GM23338 (cell line): ENCODE measurements around the gene SNX11. TPM values are rescaled to one million over a fixed set of nuclear protein-coding genes. Genes with fewer than 3 reads are reported as not detected.

ENCODE experiments used
- ATAC-seq: fragments of 200-7000 bp; cut with Tn5 transposase; 3 replicates; pipeline ENCODE4 v1.9.1; 2020
- DNase-seq: peaks from one replicate; pipeline ENCODE4 v3.0.0-alpha.2; 2015; ENCODE audit warnings: low spot score
- H2AFZ ChIP-seq: fragments of 200-600 bp; sonication (generic); 2 replicates; pipeline ENCODE4 v1.8.0; 2016; ENCODE audit warnings: antibody characterized with exemption, mild to moderate bottlenecking, moderate library complexity
- H3F3A ChIP-seq: fragments of 200-600 bp; sonication (generic); replicated peaks from 2 replicates; pipeline ENCODE4 v1.8.0; 2017; ENCODE audit warnings: antibody characterized with exemption, mixed run types, low read depth
- H3K27ac ChIP-seq: fragments of 200-600 bp; sonication (generic); 2 replicates; pipeline ENCODE4 v1.6.1; 2016; ENCODE audit warnings: low read depth
- H3K27me3 ChIP-seq: fragments of 200-600 bp; sonication (generic); 2 replicates; pipeline ENCODE4 v1.8.0; 2016; ENCODE audit warnings: mild to moderate bottlenecking, mixed run types, moderate library complexity; ENCODE audit not compliant: insufficient read depth
- H3K36me3 ChIP-seq: fragments of 200-600 bp; sonication (generic); 2 replicates; pipeline ENCODE4 v1.8.0; 2016; ENCODE audit warnings: mild to moderate bottlenecking; ENCODE audit not compliant: insufficient read depth
- H3K4me1 ChIP-seq: fragments of 200-600 bp; sonication (generic); 2 replicates; pipeline ENCODE4 v1.8.0; 2016; ENCODE audit warnings: mild to moderate bottlenecking, moderate library complexity; ENCODE audit not compliant: insufficient read depth
- H3K4me2 ChIP-seq: fragments of 200-600 bp; sonication (generic); 2 replicates; pipeline ENCODE4 v1.7.1; 2017; ENCODE audit warnings: mixed run types
- H3K4me3 ChIP-seq: fragments of 200-600 bp; sonication (generic); 2 replicates; pipeline ENCODE4 v1.6.1; 2016; ENCODE audit warnings: mixed run types
- H3K79me2 ChIP-seq: fragments of 200-600 bp; sonication (generic); replicated peaks from 2 replicates; pipeline ENCODE4 v1.8.0; 2017; ENCODE audit warnings: mild to moderate bottlenecking; ENCODE audit not compliant: insufficient read depth
- H3K9me2 ChIP-seq: fragments of 200-600 bp; sonication (generic); 2 replicates; pipeline ENCODE4 v1.8.0; 2017; ENCODE audit not compliant: insufficient read depth
- H4K20me1 ChIP-seq: fragments of 200-600 bp; sonication (generic); replicated peaks from 2 replicates; pipeline ENCODE4 v1.8.0; 2017; ENCODE audit warnings: mild to moderate bottlenecking; ENCODE audit not compliant: insufficient read depth
- H3K27ac Mint-ChIP-seq: 2 replicates; pipeline ENCODE4 v1.8.0; 2020; ENCODE audit warnings: inconsistent platforms, mild to moderate bottlenecking, moderate library complexity, mixed read lengths
- H3K27me3 Mint-ChIP-seq: 3 replicates; pipeline ENCODE4 v1.8.0; 2022; ENCODE audit warnings: low read depth, mild to moderate bottlenecking, moderate library complexity, mixed read lengths, inconsistent platforms; ENCODE audit not compliant: insufficient read depth, poor library complexity
- H3K36me3 Mint-ChIP-seq: 3 replicates; pipeline ENCODE4 v1.8.0; 2021; ENCODE audit warnings: low read depth, mild to moderate bottlenecking, inconsistent platforms, moderate library complexity, mixed read lengths
- H3K4me1 Mint-ChIP-seq: 3 replicates; pipeline ENCODE4 v1.8.0; 2020; ENCODE audit warnings: mild to moderate bottlenecking, inconsistent platforms, mixed read lengths
- H3K4me3 Mint-ChIP-seq: 3 replicates; pipeline ENCODE4 v1.8.0; 2021; ENCODE audit warnings: moderate library complexity, mild to moderate bottlenecking, inconsistent platforms, mixed read lengths
- H3K9me3 Mint-ChIP-seq: 3 replicates; pipeline ENCODE4 v1.8.0; 2020; ENCODE audit warnings: moderate library complexity, mild to moderate bottlenecking, inconsistent platforms, mixed read lengths
- CTCF ChIP-seq, 2 experiments: fragments of 200-600 bp in 1 of 2; sonication (generic) in 1 of 2; conservative IDR thresholded peaks; 2 replicates each; pipeline versions ENCODE4 v1.5.1 to v1.6.1; 2016 to 2017; ENCODE audit warnings: antibody characterized with exemption in 2 of 2, low read depth in 2 of 2, mild to moderate bottlenecking in 2 of 2, moderate library complexity in 1 of 2
- EZH2 ChIP-seq: fragments of 200-600 bp; sonication (generic); IDR thresholded peaks from one replicate; pipeline ENCODE4 v1.8.0; 2017; ENCODE audit warnings: antibody characterized with exemption, mild to moderate bottlenecking, low read depth; ENCODE audit not compliant: unreplicated experiment
- EZH2phosphoT487 ChIP-seq: fragments of 200-600 bp; sonication (generic); IDR thresholded peaks from one replicate; pipeline ENCODE4 v1.8.1; 2018; ENCODE audit warnings: antibody characterized with exemption; ENCODE audit not compliant: unreplicated experiment
- JUNB ChIP-seq: IDR thresholded peaks from one replicate; pipeline ENCODE4 v1.6.1; 2016; ENCODE audit warnings: antibody characterized with exemption; ENCODE audit not compliant: unreplicated experiment
- NANOG ChIP-seq: IDR thresholded peaks from 2 replicates; pipeline ENCODE4 v1.6.1; 2016; ENCODE audit warnings: antibody characterized with exemption, borderline replicate concordance
- POLR2AphosphoS5 ChIP-seq: IDR thresholded peaks from 2 replicates; pipeline ENCODE4 v1.6.1; 2016; ENCODE audit warnings: antibody characterized with exemption, low read depth
- REST ChIP-seq: IDR thresholded peaks from one replicate; pipeline ENCODE4 v1.6.1; 2018; ENCODE audit warnings: antibody characterized with exemption; ENCODE audit not compliant: unreplicated experiment
- ZNF462 ChIP-seq: fragments of 250-450 bp; sonication (Bioruptor Pico); IDR thresholded peaks from 2 replicates; pipeline ENCODE4 v1.5.0; 2020; ENCODE audit warnings: mild to moderate bottlenecking, moderate library complexity
- polyA plus RNA-seq: library from polyadenylated mRNA; unstranded; fragments of >200 nt; fragmentation: Nextera tagmentation; extraction: Ambion mirVana; gene quantifications from 2 replicates; pipeline ENCODE4 v1.2.1, GENCODE V29; 2016
- total RNA-seq: library from RNA; depleted of rRNA; stranded (reverse); fragments of >200 nt; shearing (Covaris generic); gene quantifications from 2 replicates; pipeline ENCODE4 v1.2.3, GENCODE V29; 2014
- TF ChIP-seq, protein P1 (sequence below): IDR thresholded peaks from 2 replicates; pipeline ENCODE4 v1.6.1; 2016; ENCODE audit warnings: antibody characterized with exemption

SNX11 gene
- total and polyA plus RNA-seq, 2 experiments from 2014 or later: 7.9 to 16.3 TPM

DNA sequence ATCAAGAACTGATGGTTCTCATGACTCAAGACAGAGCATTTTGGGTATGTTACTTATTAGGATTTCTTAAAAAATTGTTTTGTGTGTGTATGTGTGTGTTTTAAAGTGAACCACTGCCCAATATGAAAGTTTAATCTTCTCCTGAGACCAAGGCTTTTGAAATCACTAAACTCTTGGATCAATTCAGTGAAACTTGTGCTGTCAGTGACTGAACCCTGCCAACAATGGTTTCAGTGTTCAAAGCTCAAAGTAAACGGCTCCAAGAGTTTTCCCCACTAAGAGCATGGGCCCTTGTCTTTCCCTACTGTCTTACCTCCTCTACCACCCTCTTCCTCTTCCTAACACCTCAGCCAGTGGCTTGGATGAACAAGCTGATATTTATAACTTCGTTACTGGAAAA is 37.4 kb upstream of the SNX11 start (continued):
- TF ChIP-seq ZNF462: no peak
- no peak for TF ChIP-seq POLR2AphosphoS5

- Histone ChIP-seq H2AFZ (no peak overlapping the region), H3K4me2 (no peak overlapping the region), H3K27ac (no peak overlapping the region), H3K79me2 (peaks cover 10% of the 10 kb centered on the region; the same call in 1 of the 2 replicates), H3K9me2 (no peaks in the 10 kb centered on the region), H3K36me3 (peaks cover 42% of the 10 kb centered on the region), H3F3A (peaks cover 28% of the 10 kb centered on the region), H3K4me3 (no peak overlapping the region), H4K20me1 (peaks cover 16% of the 10 kb centered on the region), H3K4me1 (peaks cover under 1% of the 10 kb centered on the region; the same call in 1 of the 2 replicates), H3K27me3 (no peaks in the 10 kb centered on the region)
- DNase-seq (no peak), ATAC-seq (no peak)
- no peak for TF ChIP-seq EZH2
- no peak for TF ChIP-seq JUNB
- TF ChIP-seq CTCF (conservative IDR thresholded peaks at IDR 0.05; ENCODE audit: low read depth in 2 of 2): no peak
- no peak for TF ChIP-seq EZH2phosphoT487
- TF ChIP-seq, protein P1, sequence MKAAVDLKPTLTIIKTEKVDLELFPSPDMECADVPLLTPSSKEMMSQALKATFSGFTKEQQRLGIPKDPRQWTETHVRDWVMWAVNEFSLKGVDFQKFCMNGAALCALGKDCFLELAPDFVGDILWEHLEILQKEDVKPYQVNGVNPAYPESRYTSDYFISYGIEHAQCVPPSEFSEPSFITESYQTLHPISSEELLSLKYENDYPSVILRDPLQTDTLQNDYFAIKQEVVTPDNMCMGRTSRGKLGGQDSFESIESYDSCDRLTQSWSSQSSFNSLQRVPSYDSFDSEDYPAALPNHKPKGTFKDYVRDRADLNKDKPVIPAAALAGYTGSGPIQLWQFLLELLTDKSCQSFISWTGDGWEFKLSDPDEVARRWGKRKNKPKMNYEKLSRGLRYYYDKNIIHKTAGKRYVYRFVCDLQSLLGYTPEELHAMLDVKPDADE: no peak
- no peak for TF ChIP-seq REST
- no peak for TF ChIP-seq NANOG
- peaks cover 3% of the 10 kb centered on the region; the same call in 2 of the 3 replicates for H3K4me1 Mint-ChIP-seq
- peaks cover 2% of the 10 kb centered on the region for H3K27me3 Mint-ChIP-seq
- H3K9me3 Mint-ChIP-seq: no peaks in the 10 kb centered on the region
- no peak overlapping the region for H3K27ac Mint-ChIP-seq
- no peak overlapping the region for H3K4me3 Mint-ChIP-seq
- H3K36me3 Mint-ChIP-seq: peaks cover 75% of the 10 kb centered on the region
These were observed 35.9 kb upstream of the SNX11 start for GRCh38 chr17:48071654-48072053.
